GM19395 (cell line): Measurements from ENCODE around the gene IFITM10.

ENCODE experiments used
- ATAC-seq: cut with Tn5 transposase; IDR thresholded peaks from one replicate; pipeline ENCODE4 v1.9.1; 2021; ENCODE audit warnings: mild to moderate bottlenecking, moderate library complexity; ENCODE audit not compliant: unreplicated experiment

IFITM10 gene

GRCh38 chr11:1719781-1720180 lies 30.6 kb downstream of the IFITM10 start:
- no peak for ATAC-seq

GRCh38 chr11:1718326-1718725 lies 32.1 kb downstream of the IFITM10 start:
- ATAC-seq, result no peak

- ATAC-seq, result no peak
Observed at GRCh38 chr11:1717745-1718144, 32.6 kb downstream of the IFITM10 start.

- ATAC-seq, result no peak
Observed at GRCh38 chr11:1714908-1715885, 35.2 kb downstream of the IFITM10 start.

- ATAC-seq, result no peak
Observed at GRCh38 chr11:1708716-1709115, 41.7 kb downstream of the IFITM10 start.

GRCh38 chr11:1707751-1708150 lies 42.6 kb downstream of the IFITM10 start:
- no peak for ATAC-seq

GRCh38 chr11:1706634-1707400 lies 43.6 kb downstream of the IFITM10 start:
- ATAC-seq, result no peak

GRCh38 chr11:1705126-1706052 lies 45.0 kb downstream of the IFITM10 start:
- no peak for ATAC-seq

- ATAC-seq, result no peak
Observed at GRCh38 chr11:1703146-1703545, 47.2 kb downstream of the IFITM10 start.

GRCh38 chr11:1702506-1702905 lies 47.9 kb downstream of the IFITM10 start:
- no peak for ATAC-seq

- ATAC-seq, result no peak
Observed at GRCh38 chr11:1701091-1701807, 49.1 kb downstream of the IFITM10 start.

- ATAC-seq, result no peak
Observed at GRCh38 chr11:1699771-1700170, 50.6 kb downstream of the IFITM10 start.

GRCh38 chr11:1696608-1697570 lies 53.5 kb downstream of the IFITM10 start, which contains the start of gene KRTAP5-6:
Gene KRTAP5-6, plus strand, starts transcription at chr11:1697195. Its CDS starts 51 bp downstream, at chr11:1697246.
- ATAC-seq, result no peak

GRCh38 chr11:1695548-1696108 lies 54.8 kb downstream of the IFITM10 start:
- no peak for ATAC-seq

- no peak for ATAC-seq
Observed at GRCh38 chr11:1694846-1695547, 55.4 kb downstream of the IFITM10 start.

- ATAC-seq, result peak; percentile 53
Observed at GRCh38 chr11:1694064-1694845, 56.1 kb downstream of the IFITM10 start.
